GM13976 (cell line): ENCODE measurements around the gene RBM47.
"Not testable (repeated sequence)": the region's sequence is repeated elsewhere in the genome, so short reads cannot be mapped to it uniquely, and the experiment has no call there.

Experiments
- DNase-seq: peaks from one replicate; pipeline ENCODE4 v3.0.0; 2012; ENCODE audit warnings: low spot score
- in situ Hi-C: fragments of 300-500 bp; cut with MboI; formaldehyde crosslinking; loops from one replicate; pipeline ENCODE4 v1.12.0; 2022; ENCODE audit warnings: low sequenced_read_pairs, mixed read lengths, inconsistent platforms; ENCODE audit not compliant: unreplicated experiment
- TF ChIP-seq, protein P1 (sequence below): IDR thresholded peaks from 2 replicates; pipeline ENCODE4 v1.5.1; 2012; ENCODE audit warnings: borderline replicate concordance, mild to moderate bottlenecking; ENCODE audit not compliant: insufficient read depth; ENCODE audit errors: extremely low read depth, missing control alignments, control extremely low read depth

RBM47 gene

DNA sequence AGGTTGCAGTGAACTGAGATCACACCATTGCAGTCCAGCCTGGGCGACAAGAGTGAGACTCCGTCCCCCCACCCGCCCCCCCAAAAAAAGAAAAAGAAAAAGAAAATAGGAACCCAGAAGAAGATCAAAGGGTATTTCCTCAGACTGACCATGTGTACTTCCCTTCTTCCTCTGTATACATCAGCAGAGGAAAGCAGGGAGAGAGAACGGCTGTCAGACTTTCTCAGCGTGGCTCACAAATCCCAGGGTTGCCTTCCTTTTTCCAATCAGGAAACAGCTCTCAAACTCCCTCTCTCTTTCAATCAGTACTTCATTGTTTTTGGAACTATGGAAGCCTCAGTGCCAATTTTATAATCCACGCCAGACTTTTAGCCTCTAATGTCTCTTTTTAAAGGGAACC lies 235.4 kb downstream of the RBM47 start:
- no peak for DNase-seq
- in situ Hi-C loops = no loop called here
- TF ChIP-seq, protein P1, sequence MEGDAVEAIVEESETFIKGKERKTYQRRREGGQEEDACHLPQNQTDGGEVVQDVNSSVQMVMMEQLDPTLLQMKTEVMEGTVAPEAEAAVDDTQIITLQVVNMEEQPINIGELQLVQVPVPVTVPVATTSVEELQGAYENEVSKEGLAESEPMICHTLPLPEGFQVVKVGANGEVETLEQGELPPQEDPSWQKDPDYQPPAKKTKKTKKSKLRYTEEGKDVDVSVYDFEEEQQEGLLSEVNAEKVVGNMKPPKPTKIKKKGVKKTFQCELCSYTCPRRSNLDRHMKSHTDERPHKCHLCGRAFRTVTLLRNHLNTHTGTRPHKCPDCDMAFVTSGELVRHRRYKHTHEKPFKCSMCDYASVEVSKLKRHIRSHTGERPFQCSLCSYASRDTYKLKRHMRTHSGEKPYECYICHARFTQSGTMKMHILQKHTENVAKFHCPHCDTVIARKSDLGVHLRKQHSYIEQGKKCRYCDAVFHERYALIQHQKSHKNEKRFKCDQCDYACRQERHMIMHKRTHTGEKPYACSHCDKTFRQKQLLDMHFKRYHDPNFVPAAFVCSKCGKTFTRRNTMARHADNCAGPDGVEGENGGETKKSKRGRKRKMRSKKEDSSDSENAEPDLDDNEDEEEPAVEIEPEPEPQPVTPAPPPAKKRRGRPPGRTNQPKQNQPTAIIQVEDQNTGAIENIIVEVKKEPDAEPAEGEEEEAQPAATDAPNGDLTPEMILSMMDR = no peak

DNA sequence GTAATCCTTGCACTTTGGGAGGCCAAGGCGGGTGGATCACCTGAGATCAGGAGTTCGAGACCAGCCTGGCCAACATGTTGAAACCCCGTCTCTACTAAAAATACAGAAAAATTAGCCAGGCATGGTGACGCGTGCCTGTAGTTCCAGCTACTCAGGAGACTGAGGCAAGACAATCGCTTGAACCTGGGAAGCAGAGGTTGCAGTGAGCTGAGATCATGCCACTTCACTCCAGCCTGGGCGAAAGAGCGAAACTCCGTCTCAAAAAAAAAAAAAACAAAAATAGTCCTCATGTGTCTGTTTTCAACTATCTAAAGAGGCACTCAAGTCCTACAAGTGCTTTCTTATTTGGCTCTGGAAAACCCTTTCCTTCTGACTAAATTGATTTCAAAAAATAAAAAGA lies 237.4 kb downstream of the RBM47 start:
- DNase-seq, in situ Hi-C loops: not testable (repeated sequence)

DNA sequence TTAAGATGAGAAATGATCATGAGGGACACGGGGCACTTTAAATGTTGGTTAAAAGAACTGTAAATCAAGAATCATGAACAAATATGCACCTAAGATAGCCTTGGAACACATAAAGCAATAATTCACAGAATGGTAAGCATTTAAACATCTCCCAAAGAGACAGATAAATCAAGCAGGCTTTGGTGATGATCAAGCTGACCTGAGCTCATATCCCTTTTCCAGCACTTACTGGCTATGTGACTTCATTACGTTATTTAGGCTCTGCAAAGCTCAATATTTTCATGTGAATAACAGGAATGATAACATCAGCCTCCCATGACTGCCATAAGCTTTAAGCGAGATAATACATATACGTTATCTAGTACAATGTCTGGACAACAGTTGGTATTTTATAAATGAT lies 239.7 kb downstream of the RBM47 start:
- in situ Hi-C loops = no loop called here
- DNase-seq = no peak
- TF ChIP-seq, protein P1 = no peak

DNA sequence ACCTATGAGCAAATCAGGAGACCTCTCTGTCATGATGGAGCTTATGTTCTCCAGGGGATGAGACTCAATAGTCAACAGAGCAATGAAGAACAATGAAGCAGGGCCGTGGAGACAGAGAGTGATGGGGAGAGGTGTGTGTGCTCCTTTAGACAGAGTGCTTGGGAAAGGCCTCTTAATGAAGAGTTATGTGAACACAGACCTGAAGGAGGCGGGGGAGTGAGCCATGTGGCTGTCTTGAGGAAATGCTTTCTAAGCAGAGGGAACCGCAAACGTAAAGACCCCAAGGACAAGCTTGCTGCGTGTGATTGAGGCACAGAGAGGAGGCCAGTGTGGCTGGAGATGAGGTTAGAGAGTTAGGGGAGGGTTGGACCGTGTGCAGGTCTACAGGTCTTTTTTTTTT lies 241.4 kb downstream of the RBM47 start:
- DNase-seq = no peak
- in situ Hi-C loops = no loop called here
- TF ChIP-seq, protein P1 = no peak

DNA sequence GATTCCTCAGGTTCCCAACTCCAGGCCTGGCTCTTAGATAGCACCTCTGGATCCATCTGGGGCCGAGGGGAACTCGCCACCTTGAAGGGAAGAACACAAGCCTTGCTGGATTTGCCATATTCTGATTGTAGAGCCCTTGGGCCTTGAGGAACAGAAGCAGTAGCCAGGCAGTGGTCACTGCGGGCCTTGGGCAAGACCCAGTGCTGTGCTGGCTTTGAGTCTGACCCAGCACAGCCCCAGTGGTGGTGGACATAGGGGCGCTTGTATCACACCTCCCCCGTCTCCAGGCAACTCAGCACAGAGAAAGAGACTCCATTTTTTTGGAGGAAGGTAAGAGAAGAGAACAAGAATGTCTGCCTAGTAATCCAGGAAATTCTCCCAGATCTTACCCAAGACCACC lies 249.0 kb downstream of the RBM47 start:
- DNase-seq = no peak
- TF ChIP-seq, protein P1 = no peak
- in situ Hi-C loops = no loop called here

DNA sequence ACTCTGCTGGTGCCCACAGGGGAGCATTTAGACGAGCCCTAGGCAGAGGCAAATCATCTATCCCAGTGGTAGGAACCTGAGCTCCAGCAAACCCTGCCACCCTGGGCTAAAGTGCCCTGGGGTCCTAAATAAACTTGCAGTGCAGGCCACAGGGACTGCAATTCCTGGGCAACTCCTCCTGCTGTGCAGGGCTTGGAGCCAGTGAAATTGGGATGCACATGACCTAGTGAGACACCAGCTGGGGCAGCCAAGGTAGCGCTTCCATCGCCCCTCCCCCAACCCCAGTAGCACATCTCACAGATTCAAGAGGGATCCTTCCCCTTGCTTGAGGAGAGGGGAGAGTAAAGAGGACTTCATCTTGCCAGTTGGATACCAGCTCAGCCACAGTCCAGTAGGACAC lies 250.4 kb downstream of the RBM47 start:
- DNase-seq = no peak
- TF ChIP-seq, protein P1 = no peak
- in situ Hi-C loops = no loop called here

DNA sequence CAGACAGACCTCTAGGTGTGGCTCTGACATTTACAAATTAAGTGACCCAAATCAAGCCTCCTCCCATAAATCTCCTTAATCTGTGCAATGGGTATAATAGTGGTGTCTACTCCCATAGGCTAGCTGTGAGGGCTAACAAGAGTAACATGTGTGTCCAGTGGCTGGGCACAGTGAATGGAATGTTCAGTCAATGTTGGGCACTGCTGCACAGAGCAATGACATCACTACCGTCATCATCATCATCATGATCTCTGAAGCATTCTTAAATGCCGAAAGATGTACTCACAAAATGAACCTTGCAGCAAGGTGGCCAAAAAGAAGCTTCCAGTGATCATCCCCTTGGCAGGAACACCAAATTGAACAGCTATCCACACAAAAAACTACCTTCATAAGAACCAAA lies 251.0 kb downstream of the RBM47 start:
- in situ Hi-C loops = no loop called here
- no peak for DNase-seq
- TF ChIP-seq, protein P1 = no peak
